ENCODE measurements around the gene LARGE1. TPM values are rescaled to one million over a fixed set of nuclear protein-coding genes. Genes with fewer than 3 reads are reported as not detected.

Gene LARGE1
- total RNA-seq, 1 donor, result 15.0 TPM

- H3K4me3 ChIP-seq (ENCODE audit: low read depth, low read length), result no peak overlapping the region
- no peak for DNase-seq (ENCODE audit: low read depth)
- no peak for TF ChIP-seq CTCF (IDR thresholded peaks at IDR 0.05; ENCODE audit: insufficient read depth, low read length)
Measured at GRCh38 chr22:33539202-33539901, 380.9 kb downstream of the LARGE1 start.

GRCh38 chr22:33538277-33538885, 381.9 kb downstream of the LARGE1 start:
- no peak for DNase-seq (ENCODE audit: low read depth)
- TF ChIP-seq CTCF (IDR thresholded peaks at IDR 0.05; ENCODE audit: insufficient read depth, low read length), result no peak

GRCh38 chr22:33537059-33537458, 383.2 kb downstream of the LARGE1 start:
- no peak for DNase-seq (ENCODE audit: low read depth)
- TF ChIP-seq CTCF (IDR thresholded peaks at IDR 0.05; ENCODE audit: insufficient read depth, low read length), result no peak
- no peak overlapping the region for H3K4me3 ChIP-seq (ENCODE audit: low read depth, low read length)

More at GRCh38 chr22:33538277-33538885, 381.9 kb downstream of the LARGE1 start:
- no peak overlapping the region for H3K4me3 ChIP-seq (ENCODE audit: low read depth, low read length)

- no peak overlapping the region for H3K4me3 ChIP-seq (ENCODE audit: low read depth, low read length)
- TF ChIP-seq CTCF (IDR thresholded peaks at IDR 0.05; ENCODE audit: insufficient read depth, low read length), result no peak
- DNase-seq (ENCODE audit: low read depth), result no peak
Measured at GRCh38 chr22:33535937-33536875, 384.1 kb downstream of the LARGE1 start.

GRCh38 chr22:33529424-33530113, 390.7 kb downstream of the LARGE1 start:
- peak; percentile 72 for DNase-seq (ENCODE audit: low read depth)
- no peak for TF ChIP-seq CTCF (IDR thresholded peaks at IDR 0.05; ENCODE audit: insufficient read depth, low read length)
- no peak overlapping the region for H3K4me3 ChIP-seq (ENCODE audit: low read depth, low read length)

GRCh38 chr22:33528183-33528582, 392.1 kb downstream of the LARGE1 start:
- H3K4me3 ChIP-seq (ENCODE audit: low read depth, low read length), result no peak overlapping the region
- DNase-seq (ENCODE audit: low read depth), result no peak
- no peak for TF ChIP-seq CTCF (IDR thresholded peaks at IDR 0.05; ENCODE audit: insufficient read depth, low read length)
